GM13977 (cell line): ENCODE measurements around the gene DHRS1.

Experiments
- DNase-seq: peaks from one replicate; pipeline ENCODE4 v3.0.0; 2012; ENCODE audit warnings: low spot score
- in situ Hi-C: fragments of 300-500 bp; cut with MboI; formaldehyde crosslinking; loops from one replicate; pipeline ENCODE4 v1.12.0; 2022; ENCODE audit warnings: low sequenced_read_pairs, low pct_unique_long_range_greater_than_20kb, mixed read lengths, inconsistent platforms; ENCODE audit not compliant: unreplicated experiment
- TF ChIP-seq, protein P1 (sequence below): IDR thresholded peaks from 2 replicates; pipeline ENCODE4 v1.5.1; 2012; ENCODE audit warnings: mild to moderate bottlenecking, control low read depth; ENCODE audit not compliant: insufficient read depth; ENCODE audit errors: extremely low read depth, missing control alignments

The DHRS1 gene

DNA sequence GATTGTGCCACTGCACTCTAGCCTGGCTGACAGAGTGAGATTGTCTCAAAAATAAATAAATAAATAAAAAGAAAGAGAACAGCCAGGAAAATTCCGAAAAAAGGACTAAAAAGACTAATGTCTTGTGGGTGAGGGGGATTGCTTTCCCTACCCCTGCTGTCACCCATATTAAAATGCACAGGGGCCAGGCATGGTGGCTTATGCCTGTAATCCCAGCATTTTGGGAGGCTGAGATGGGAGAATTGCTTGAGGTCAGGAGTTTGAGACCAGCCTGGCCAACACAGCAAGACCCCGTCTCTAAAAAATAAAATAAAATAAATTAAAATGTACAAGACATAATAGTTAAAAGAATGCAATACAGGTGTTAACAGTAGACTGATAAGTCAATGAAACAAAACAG, 6.1 kb downstream of the DHRS1 start:
- DNase-seq, result no peak
- TF ChIP-seq, protein P1, sequence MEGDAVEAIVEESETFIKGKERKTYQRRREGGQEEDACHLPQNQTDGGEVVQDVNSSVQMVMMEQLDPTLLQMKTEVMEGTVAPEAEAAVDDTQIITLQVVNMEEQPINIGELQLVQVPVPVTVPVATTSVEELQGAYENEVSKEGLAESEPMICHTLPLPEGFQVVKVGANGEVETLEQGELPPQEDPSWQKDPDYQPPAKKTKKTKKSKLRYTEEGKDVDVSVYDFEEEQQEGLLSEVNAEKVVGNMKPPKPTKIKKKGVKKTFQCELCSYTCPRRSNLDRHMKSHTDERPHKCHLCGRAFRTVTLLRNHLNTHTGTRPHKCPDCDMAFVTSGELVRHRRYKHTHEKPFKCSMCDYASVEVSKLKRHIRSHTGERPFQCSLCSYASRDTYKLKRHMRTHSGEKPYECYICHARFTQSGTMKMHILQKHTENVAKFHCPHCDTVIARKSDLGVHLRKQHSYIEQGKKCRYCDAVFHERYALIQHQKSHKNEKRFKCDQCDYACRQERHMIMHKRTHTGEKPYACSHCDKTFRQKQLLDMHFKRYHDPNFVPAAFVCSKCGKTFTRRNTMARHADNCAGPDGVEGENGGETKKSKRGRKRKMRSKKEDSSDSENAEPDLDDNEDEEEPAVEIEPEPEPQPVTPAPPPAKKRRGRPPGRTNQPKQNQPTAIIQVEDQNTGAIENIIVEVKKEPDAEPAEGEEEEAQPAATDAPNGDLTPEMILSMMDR, result no peak
- in situ Hi-C loops, result no loop called here

DNA sequence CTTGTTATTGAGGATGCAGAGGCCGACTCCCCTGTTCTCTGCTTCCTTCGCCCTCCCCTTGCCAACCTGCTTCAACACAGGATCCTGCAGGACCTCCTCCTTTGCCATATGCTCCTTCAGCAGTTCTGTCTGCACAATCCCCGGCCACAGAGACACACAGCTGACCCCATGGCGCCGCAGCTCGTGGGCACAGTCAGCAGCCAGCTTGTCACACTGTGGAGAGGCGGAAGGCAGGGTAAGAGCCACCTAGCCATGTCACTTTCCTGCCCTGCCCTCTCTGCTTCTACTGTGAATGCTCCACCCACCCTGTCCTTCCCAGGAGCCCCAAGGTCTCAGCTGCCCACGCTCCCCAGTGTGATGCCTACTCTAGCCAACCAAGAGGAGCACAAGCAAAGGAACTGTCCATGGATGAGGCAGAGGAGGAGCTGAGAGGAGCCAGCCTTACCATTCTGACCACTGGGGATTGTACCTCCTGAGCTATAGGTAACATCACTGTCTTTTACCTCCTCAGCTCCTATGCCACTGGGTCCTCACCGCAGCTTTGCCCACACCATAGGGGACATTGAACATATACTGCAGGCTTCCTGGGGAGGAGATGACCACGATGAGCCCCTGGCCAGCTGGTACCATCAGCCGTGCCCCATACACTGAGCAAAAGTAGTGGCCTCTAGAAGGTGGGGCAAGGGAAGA, 7.3 kb downstream of the DHRS1 start:
- in situ Hi-C loops, result no loop called here
- DNase-seq, result no peak
- TF ChIP-seq, protein P1, result no peak

DNA sequence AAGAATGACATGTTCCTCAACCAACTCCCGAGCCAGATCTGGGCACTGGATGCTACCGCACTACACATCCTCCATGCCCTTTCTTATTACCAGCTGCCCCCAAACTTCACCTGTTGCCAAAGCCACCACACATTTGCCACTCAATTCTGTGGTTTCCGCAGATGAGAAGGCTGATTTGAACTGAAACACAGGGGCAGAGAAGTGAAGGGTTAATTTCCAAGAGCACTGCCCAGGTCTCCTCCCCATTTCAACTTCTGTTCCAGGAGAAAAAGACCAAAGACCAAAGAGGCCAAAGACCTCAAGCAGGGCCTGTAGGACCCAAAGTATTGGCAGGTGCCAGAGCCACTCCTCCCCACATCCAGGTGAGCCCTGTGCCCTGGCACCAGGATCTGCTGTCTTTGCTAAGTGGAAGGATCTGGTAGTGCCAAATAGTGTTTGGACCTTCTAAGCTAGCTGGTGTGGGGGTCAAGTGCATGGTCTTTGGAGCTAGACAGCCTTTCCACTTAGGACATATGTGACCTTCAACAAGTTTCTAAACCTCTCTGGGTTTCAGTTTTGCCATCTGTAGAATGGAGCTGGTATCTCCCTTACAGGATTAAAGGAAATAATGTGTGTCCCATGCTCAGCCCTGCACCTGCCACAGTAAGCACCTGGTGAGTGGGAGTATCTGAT, 8.0 kb downstream of the DHRS1 start:
- TF ChIP-seq, protein P1, result no peak
- no peak for DNase-seq
- in situ Hi-C loops, result no loop called here

DNA sequence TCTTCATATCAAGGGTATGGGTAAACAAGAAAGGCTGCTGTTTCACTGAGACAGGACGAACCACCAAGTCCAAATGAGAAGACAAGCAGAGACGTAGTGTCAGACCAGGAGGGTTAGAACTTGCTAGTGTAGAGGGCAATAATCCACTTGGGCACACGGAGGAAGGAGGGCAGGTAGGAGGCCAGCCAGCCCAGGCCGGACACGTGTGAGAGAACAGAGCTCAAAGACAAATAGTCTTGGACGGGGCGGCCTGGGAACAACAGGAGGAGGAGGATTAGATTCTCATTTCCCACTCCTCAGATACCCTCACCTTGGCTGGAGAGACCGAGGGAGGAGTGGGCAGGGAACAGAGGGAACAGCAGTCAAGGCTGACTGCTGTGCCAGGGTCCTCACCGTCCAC, 8.8 kb downstream of the DHRS1 start:
- TF ChIP-seq, protein P1, result no peak
- no peak for DNase-seq
- in situ Hi-C loops, result no loop called here

DNA sequence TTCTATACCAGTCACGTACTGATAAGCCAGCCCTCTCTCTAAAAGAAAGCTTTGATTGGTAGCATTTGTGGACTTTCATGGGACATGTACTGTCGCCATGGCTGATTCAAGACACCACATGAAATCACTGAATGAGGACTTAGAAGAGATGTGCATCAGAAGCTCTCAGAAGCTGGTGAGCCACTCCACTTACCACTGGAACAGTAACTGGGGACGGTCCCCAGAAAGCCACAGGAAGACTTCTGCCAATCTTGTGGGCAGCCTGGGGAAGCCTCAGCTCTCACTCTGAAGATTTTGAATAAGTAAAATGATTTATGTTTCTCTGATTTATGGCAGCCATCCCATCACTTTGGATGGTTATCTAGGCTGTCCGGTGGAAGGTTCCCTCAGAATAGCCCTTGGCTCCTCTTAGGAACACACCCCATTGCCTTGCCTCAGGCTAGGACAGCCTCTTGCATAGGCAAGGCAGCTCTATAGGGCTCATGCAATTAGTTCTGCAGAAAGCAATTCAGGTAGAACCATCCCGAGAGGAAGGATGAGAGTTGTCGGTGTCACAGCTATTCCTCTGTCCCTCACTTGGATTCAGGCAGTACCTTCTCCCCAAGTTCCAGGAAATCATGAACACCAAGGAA, 9.8 kb downstream of the DHRS1 start:
- DNase-seq, result no peak
- in situ Hi-C loops, result no loop called here
- TF ChIP-seq, protein P1, result no peak

DNA sequence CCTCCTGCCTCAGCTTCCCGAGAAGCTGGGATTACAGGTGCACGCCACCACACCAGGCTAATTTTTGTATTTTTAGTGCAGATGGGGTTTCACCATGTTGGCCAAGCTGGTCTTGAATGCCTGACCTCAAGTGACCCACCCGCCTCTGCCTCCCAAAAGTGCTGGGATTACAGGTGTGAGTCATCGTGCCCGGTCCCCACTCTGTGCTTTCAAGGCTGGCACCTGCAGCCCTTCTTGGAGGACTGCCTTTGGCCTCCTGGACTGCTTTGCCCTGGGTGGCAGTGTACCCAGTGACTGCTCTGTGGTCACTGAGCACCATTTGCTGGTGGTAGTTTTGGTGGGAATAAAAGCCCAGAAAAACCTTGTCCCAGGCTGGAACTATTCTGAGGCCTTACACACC, 12.6 kb downstream of the DHRS1 start:
- TF ChIP-seq, protein P1, result no peak
- no peak for DNase-seq
- in situ Hi-C loops, result no loop called here
